Memory B cell (primary cell): ENCODE data around the gene CHPF.
A peak's percentile ranks its signal among the peaks of the same experiment; 100 is the strongest.

Experiments used
- ATAC-seq: fragments of 150-1000 bp; cut with Tn5 transposase; 2 replicates; pipeline ENCODE4 v1.10.0; 2021; ENCODE audit warnings: low read depth, mild to moderate bottlenecking, moderate library complexity
- DNase-seq, 2 donors: peaks; one replicate each; pipeline ENCODE4 v3.0.0; 2022; ENCODE audit warnings: low spot score in 2 of 2
- H3K27ac Mint-ChIP-seq: one replicate; pipeline ENCODE4 v1.8.0; 2022; ENCODE audit warnings: mild to moderate bottlenecking, moderate library complexity, mixed read lengths
- H3K27me3 Mint-ChIP-seq: one replicate; pipeline ENCODE4 v1.8.0; 2022; ENCODE audit warnings: mixed read lengths
- H3K36me3 Mint-ChIP-seq: one replicate; pipeline ENCODE4 v1.8.0; 2022; ENCODE audit warnings: mild to moderate bottlenecking, mixed read lengths
- H3K4me1 Mint-ChIP-seq: one replicate; pipeline ENCODE4 v1.8.0; 2022; ENCODE audit warnings: mixed read lengths
- H3K4me3 Mint-ChIP-seq: one replicate; pipeline ENCODE4 v1.8.0; 2022; ENCODE audit warnings: mild to moderate bottlenecking, moderate library complexity, mixed read lengths
- H3K9me3 Mint-ChIP-seq: one replicate; pipeline ENCODE4 v1.8.0; 2022; ENCODE audit warnings: mixed read lengths

The CHPF gene

DNA sequence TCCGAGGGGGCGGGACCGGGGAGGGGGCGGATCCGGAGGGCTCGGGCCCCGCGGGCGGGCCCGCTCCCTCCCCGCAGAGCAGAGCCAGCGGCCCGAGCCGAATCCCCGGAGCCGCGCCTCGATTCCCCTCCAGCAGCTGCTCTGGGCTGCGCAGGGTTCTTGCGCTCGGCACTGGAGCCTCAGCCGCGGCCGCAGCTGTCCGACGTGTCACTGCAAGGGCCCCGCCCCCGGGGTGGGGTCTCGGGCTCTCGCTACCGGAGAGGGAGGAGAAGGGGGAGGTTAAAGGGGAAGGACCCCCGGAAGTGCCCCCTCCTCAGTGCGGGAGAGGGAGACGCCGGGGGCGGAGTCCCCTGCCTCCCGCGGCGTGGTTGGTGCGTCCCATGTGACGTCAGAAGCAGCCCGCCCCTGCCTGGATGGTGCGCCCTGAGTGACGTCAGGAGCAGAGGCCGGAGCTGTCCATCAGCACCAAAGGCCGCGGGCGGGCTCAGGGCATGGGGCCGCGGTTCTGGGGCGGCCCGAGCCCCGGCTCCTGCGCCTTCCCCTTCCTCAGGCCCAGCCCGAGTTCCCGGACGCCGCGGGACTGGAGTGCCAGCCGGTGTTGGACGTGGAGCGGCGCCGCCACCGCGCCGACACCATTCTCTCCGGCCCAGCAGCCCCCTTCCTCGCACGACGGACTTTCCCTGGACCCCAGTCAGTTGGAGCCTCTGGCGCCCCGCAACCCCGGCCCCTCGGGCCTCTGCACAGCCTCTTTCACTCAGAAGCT, at the start of gene CHPF, which contains the start of gene TMEM198:
TSS of gene CHPF (minus strand) at position 214 of the 763 bp plus-strand sequence. CDS start 271 bp downstream, outside the sequence.
TSS of gene TMEM198 (plus strand) at position 433 of the 763 bp plus-strand sequence. CDS start 700 bp downstream, outside the sequence.
- no peak within 1 kb of the TSS for H3K27ac Mint-ChIP-seq
- no peaks in the 10 kb centered on the region for H3K36me3 Mint-ChIP-seq
- H3K27me3 Mint-ChIP-seq = peaks cover 37% of the 10 kb centered on the region
- no peaks in the 10 kb centered on the region for H3K9me3 Mint-ChIP-seq
- DNase-seq = peak; percentile 76 to 82
- H3K4me3 Mint-ChIP-seq = peak within 1 kb of the TSS; percentile 81
- peak; percentile 72 for ATAC-seq
- H3K4me1 Mint-ChIP-seq = peaks cover 9% of the 10 kb centered on the region

- no peaks in the 10 kb centered on the region for H3K36me3 Mint-ChIP-seq
- no peak for ATAC-seq
- no peak overlapping the region for H3K27ac Mint-ChIP-seq
Measured at GRCh38 chr2:219593154-219593553, 49.5 kb upstream of the CHPF start.

DNA sequence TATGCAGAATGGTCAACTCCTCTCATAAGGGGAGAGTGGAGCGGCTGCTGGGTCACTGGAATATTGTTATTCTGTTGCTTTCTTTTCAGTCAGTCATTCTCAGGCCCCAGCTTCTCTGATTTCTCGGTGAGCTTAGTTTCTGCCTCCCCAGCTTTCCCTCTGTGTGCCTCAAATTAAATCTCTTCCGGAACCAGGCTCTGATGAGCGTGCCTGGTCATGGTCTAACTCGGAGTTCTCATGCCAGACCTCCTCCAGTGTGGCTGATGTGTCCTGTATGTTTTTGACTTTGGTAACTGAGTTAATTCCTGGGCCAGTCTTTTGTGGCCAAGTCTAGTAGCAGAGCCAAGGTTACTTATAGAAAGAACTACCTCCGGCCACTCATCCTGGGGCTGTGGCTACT, 49.1 kb upstream of the CHPF start:
- H3K27ac Mint-ChIP-seq = no peak overlapping the region
- H3K36me3 Mint-ChIP-seq = no peaks in the 10 kb centered on the region
- H3K4me1 Mint-ChIP-seq = no peaks in the 10 kb centered on the region
- DNase-seq = no peak
- ATAC-seq = no peak
- H3K27me3 Mint-ChIP-seq = peaks cover 13% of the 10 kb centered on the region
- no peaks in the 10 kb centered on the region for H3K9me3 Mint-ChIP-seq
- H3K4me3 Mint-ChIP-seq = no peak overlapping the region

More at GRCh38 chr2:219593154-219593553, 49.5 kb upstream of the CHPF start:
- no peak for DNase-seq
- Mint-ChIP-seq H3K9me3 (no peaks in the 10 kb centered on the region), H3K4me3 (no peak overlapping the region), H3K27me3 (peaks cover 12% of the 10 kb centered on the region), H3K4me1 (peaks cover 2% of the 10 kb centered on the region)

GRCh38 chr2:219591091-219591490, 47.5 kb upstream of the CHPF start:
- peaks cover 18% of the 10 kb centered on the region for H3K27me3 Mint-ChIP-seq
- no peaks in the 10 kb centered on the region for H3K9me3 Mint-ChIP-seq
- DNase-seq = no peak
- H3K4me1 Mint-ChIP-seq = no peaks in the 10 kb centered on the region
- no peak overlapping the region for H3K4me3 Mint-ChIP-seq
- no peak for ATAC-seq
- no peak overlapping the region for H3K27ac Mint-ChIP-seq
- H3K36me3 Mint-ChIP-seq = no peaks in the 10 kb centered on the region

GRCh38 chr2:219581346-219581745, 37.7 kb upstream of the CHPF start:
- Mint-ChIP-seq H3K27me3 (peaks cover 16% of the 10 kb centered on the region), H3K27ac (no peak overlapping the region), H3K9me3 (no peaks in the 10 kb centered on the region), H3K4me3 (no peak overlapping the region), H3K36me3 (no peaks in the 10 kb centered on the region), H3K4me1 (no peaks in the 10 kb centered on the region)
- ATAC-seq = no peak
- DNase-seq = no peak

GRCh38 chr2:219578811-219579613, 35.4 kb upstream of the CHPF start:
- Mint-ChIP-seq H3K36me3 (no peaks in the 10 kb centered on the region), H3K9me3 (no peaks in the 10 kb centered on the region), H3K27me3 (peaks cover 14% of the 10 kb centered on the region), H3K27ac (no peak overlapping the region), H3K4me1 (no peaks in the 10 kb centered on the region), H3K4me3 (no peak overlapping the region)
- DNase-seq (no peak), ATAC-seq (no peak)

DNA sequence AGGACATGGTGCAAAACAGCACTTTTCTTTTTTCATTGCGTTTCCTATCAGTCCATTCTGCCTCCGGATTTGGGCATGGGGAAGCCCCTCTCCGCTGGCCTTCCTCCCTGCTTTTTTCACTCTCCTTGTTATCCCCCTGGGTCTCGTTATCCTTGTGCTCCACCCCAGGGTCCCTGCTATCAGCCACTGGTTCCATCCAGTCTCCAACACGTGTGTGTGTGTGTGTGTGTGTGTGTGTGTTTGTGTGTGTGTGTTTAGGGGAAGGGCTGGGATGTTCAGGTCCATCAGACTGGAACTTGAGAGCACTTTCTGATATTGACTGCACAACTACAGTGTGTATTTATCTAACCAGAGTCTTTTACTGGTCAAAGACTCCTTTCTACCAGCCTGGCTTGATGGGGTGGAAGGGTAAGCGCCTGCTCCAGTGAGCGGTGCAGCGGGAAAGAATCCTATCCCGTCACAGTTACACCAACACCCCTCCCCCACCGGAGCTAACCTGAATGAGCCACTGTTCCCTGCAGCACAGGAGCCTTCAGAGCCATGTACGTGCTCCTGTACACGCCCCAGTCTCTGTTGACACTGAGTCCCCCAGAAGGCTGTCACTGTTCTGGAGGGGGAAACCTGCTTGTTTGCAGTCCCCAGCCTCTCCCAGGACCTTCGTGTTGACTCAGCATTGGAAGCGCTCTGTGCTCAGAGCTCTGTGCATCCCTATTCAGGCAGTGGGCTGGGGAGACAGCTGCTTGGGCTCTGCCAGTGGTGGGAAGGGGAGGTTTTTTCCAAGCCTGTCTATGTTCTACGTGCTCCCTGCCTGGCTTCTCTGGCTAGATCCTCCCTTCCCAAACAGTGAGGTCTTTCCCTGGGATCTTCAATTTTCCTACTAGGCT, 33.1 kb upstream of the CHPF start:
- no peak overlapping the region for H3K4me3 Mint-ChIP-seq
- H3K27ac Mint-ChIP-seq = no peak overlapping the region
- peaks cover 25% of the 10 kb centered on the region for H3K27me3 Mint-ChIP-seq
- no peaks in the 10 kb centered on the region for H3K36me3 Mint-ChIP-seq
- no peaks in the 10 kb centered on the region for H3K9me3 Mint-ChIP-seq
- DNase-seq (no peak), ATAC-seq (no peak)
- H3K4me1 Mint-ChIP-seq = peaks cover 2% of the 10 kb centered on the region

DNA sequence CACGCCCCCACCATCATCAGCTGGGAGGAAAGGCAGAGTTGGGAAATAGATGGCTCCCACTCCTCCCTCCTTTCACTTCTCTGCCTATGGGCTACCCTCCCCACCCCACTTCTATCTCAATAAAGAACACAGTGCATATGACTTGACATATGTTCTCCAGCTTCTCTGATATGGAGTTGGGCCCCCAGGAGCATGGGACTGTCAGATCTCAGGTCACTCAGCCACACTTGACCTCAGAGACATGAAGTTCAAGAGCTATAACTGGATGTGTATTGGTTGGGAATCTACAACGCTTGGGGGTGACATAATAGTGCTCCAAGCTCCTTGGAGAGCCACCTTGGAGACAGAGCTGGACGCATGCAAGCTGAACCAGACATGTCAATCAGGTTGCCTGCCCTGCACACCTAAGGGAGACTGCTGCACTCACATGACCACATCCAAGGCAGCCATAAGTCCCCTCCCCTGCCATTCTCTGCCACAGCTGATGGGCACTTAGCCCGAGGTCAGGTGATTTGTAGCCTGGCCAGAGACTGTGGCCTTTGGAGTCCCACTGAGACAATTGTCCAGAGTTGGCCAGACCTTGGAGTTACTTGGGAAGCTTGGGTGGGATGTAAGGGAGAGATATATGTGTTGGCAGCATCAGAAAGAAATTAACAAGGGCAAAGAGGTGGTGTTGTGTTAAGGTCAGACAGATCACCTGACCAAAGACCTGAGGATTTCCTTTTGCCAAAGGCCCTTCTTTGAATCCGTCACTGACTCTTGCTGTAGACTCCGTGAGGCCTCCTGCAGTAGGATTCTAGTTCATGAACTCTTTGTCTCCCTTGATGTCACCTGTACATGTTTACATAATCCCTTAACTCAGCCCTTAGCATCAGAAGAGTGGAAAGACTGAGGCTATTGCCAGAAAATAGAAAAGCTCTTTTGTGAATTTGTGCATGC, 32.2 kb upstream of the CHPF start:
- peaks cover 26% of the 10 kb centered on the region for H3K27me3 Mint-ChIP-seq
- DNase-seq (no peak), ATAC-seq (no peak)
- peaks cover 4% of the 10 kb centered on the region for H3K4me1 Mint-ChIP-seq
- no peak overlapping the region for H3K4me3 Mint-ChIP-seq
- H3K27ac Mint-ChIP-seq = no peak overlapping the region
- H3K9me3 Mint-ChIP-seq = no peaks in the 10 kb centered on the region
- H3K36me3 Mint-ChIP-seq = no peaks in the 10 kb centered on the region

- H3K27ac Mint-ChIP-seq = no peak overlapping the region
- peaks cover 4% of the 10 kb centered on the region for H3K4me1 Mint-ChIP-seq
- no peak overlapping the region for H3K4me3 Mint-ChIP-seq
- ATAC-seq (no peak), DNase-seq (no peak)
- H3K36me3 Mint-ChIP-seq = no peaks in the 10 kb centered on the region
- peaks cover 27% of the 10 kb centered on the region for H3K27me3 Mint-ChIP-seq
- H3K9me3 Mint-ChIP-seq = no peaks in the 10 kb centered on the region
Measured at GRCh38 chr2:219574484-219575311, 31.1 kb upstream of the CHPF start.

- Mint-ChIP-seq H3K27me3 (peaks cover 24% of the 10 kb centered on the region), H3K9me3 (no peaks in the 10 kb centered on the region), H3K27ac (no peak overlapping the region), H3K4me3 (no peak overlapping the region), H3K36me3 (no peaks in the 10 kb centered on the region), H3K4me1 (peaks cover 4% of the 10 kb centered on the region)
- DNase-seq (no peak), ATAC-seq (no peak)
Measured at GRCh38 chr2:219573166-219573565, 29.6 kb upstream of the CHPF start.

- DNase-seq (no peak), ATAC-seq (no peak)
- no peaks in the 10 kb centered on the region for H3K9me3 Mint-ChIP-seq
- peaks cover 4% of the 10 kb centered on the region for H3K4me1 Mint-ChIP-seq
- no peaks in the 10 kb centered on the region for H3K36me3 Mint-ChIP-seq
- H3K27ac Mint-ChIP-seq = no peak within 1 kb of the TSS
- H3K27me3 Mint-ChIP-seq = peaks cover 27% of the 10 kb centered on the region
- H3K4me3 Mint-ChIP-seq = peak within 1 kb of the TSS; percentile 44
Measured at GRCh38 chr2:219572237-219573001, 28.8 kb upstream of the CHPF start, which contains the start of gene INHA. Gene INHA (plus strand): TSS chr2:219572310. CDS start chr2:219572375, 65 bp downstream.
